Measurements from ENCODE around the gene CDH4. TPM values are rescaled to one million over a fixed set of nuclear protein-coding genes. Genes with fewer than 3 reads are reported as not detected.
"Not testable (repeated sequence)": the region's sequence is repeated elsewhere in the genome, so short reads cannot be mapped to it uniquely, and the experiment has no call there.

The CDH4 gene
- total and polyA plus RNA-seq, 4 donors: 0.06 to 0.10 TPM; not detected in 2

- no peaks in the 10 kb centered on the region for H3K27me3 ChIP-seq (ENCODE audit: control insufficient read depth in 1 of 2, insufficient read depth in 2 of 2, low read length in 1 of 2)
- WGBS, 2 donors: 78 to 82% methylated on average over 11 of the region's 11 CpGs
- no peak overlapping the region for H3K4me3 ChIP-seq (ENCODE audit: low read length in 2 of 2)
- ATAC-seq (ENCODE audit: low FRiP score) (no peak), DNase-seq (no peak)
- peaks cover 2% of the 10 kb centered on the region for H3K9me3 ChIP-seq (ENCODE audit: control insufficient read depth, low read length)
- peaks cover 0 to 2% of the 10 kb centered on the region in 2 donors for H3K36me3 ChIP-seq (ENCODE audit: control insufficient read depth in 1 of 2, insufficient read depth in 2 of 2, low read length in 1 of 2)
- no peaks in the 10 kb centered on the region for H3K4me1 ChIP-seq (ENCODE audit: control insufficient read depth in 1 of 2, insufficient read depth in 2 of 2, low read length in 2 of 2)
- no peak overlapping the region for H3K27ac ChIP-seq (ENCODE audit: low read depth in 1 of 2, low read length in 2 of 2)
- intact Hi-C loops (cut with DNase I): no loop called here
These were observed 716.9 kb downstream of the CDH4 start for GRCh38 chr20:61968932-61969331.

- Histone ChIP-seq H3K27me3 (ENCODE audit: control insufficient read depth in 1 of 2, insufficient read depth in 2 of 2, low read length in 1 of 2) (no peaks in the 10 kb centered on the region), H3K4me1 (ENCODE audit: control insufficient read depth in 1 of 2, insufficient read depth in 2 of 2, low read length in 2 of 2) (no peaks in the 10 kb centered on the region), H3K9me3 (ENCODE audit: control insufficient read depth, low read length) (peaks cover 2% of the 10 kb centered on the region), H3K27ac (ENCODE audit: low read depth in 1 of 2, low read length in 2 of 2) (no peak overlapping the region), H3K36me3 (ENCODE audit: control insufficient read depth in 1 of 2, insufficient read depth in 2 of 2, low read length in 1 of 2) (peaks cover 0 to 2% of the 10 kb centered on the region in 2 donors), H3K4me3 (ENCODE audit: low read length in 2 of 2) (no peak overlapping the region)
- DNase-seq (no peak), ATAC-seq (ENCODE audit: low FRiP score) (no peak)
- WGBS, 2 donors: 94 to 95% methylated on average over 27 of the region's 27 CpGs
- intact Hi-C loops (cut with DNase I): no loop called here
These were observed 717.7 kb downstream of the CDH4 start for GRCh38 chr20:61969806-61970205.

- intact Hi-C loops (cut with DNase I): no loop called here
- H3K4me1 ChIP-seq (ENCODE audit: control insufficient read depth in 1 of 2, insufficient read depth in 2 of 2, low read length in 2 of 2): no peaks in the 10 kb centered on the region
- no peak overlapping the region for H3K27ac ChIP-seq (ENCODE audit: low read depth in 1 of 2, low read length in 2 of 2)
- DNase-seq: no peak
- ATAC-seq (ENCODE audit: low FRiP score): no peak
- H3K9me3 ChIP-seq (ENCODE audit: control insufficient read depth, low read length): peaks cover 2% of the 10 kb centered on the region
- WGBS, 2 donors: 96 to 97% methylated on average over 13 to 14 of the region's 14 CpGs
- H3K36me3 ChIP-seq (ENCODE audit: control insufficient read depth in 1 of 2, insufficient read depth in 2 of 2, low read length in 1 of 2): peaks cover 0 to 2% of the 10 kb centered on the region in 2 donors
- H3K27me3 ChIP-seq (ENCODE audit: control insufficient read depth in 1 of 2, insufficient read depth in 2 of 2, low read length in 1 of 2): no peaks in the 10 kb centered on the region
- H3K4me3 ChIP-seq (ENCODE audit: low read length in 2 of 2): no peak overlapping the region
These were observed 718.3 kb downstream of the CDH4 start for GRCh38 chr20:61970357-61970756.

- H3K27me3 ChIP-seq (ENCODE audit: control insufficient read depth in 1 of 2, insufficient read depth in 2 of 2, low read length in 1 of 2); intact Hi-C loops (cut with DNase I); H3K4me1 ChIP-seq (ENCODE audit: control insufficient read depth in 1 of 2, insufficient read depth in 2 of 2, low read length in 2 of 2); ATAC-seq (ENCODE audit: low FRiP score); H3K36me3 ChIP-seq (ENCODE audit: control insufficient read depth in 1 of 2, insufficient read depth in 2 of 2, low read length in 1 of 2); H3K9me3 ChIP-seq (ENCODE audit: control insufficient read depth, low read length); H3K4me3 ChIP-seq (ENCODE audit: low read length in 2 of 2); H3K27ac ChIP-seq (ENCODE audit: low read depth in 1 of 2, low read length in 2 of 2): not testable (repeated sequence)
- 97 to 98% methylated on average over 11 to 13 of the region's 13 CpGs for WGBS, 2 donors
- peak in 1 of 2 donors; percentile 31 for DNase-seq
These were observed 719.5 kb downstream of the CDH4 start for GRCh38 chr20:61971595-61971994.

- intact Hi-C loops (cut with DNase I): no loop called here
- Histone ChIP-seq H3K27me3 (ENCODE audit: control insufficient read depth in 1 of 2, insufficient read depth in 2 of 2, low read length in 1 of 2) (no peaks in the 10 kb centered on the region), H3K4me1 (ENCODE audit: control insufficient read depth in 1 of 2, insufficient read depth in 2 of 2, low read length in 2 of 2) (no peaks in the 10 kb centered on the region), H3K9me3 (ENCODE audit: control insufficient read depth, low read length) (peaks cover 2% of the 10 kb centered on the region), H3K36me3 (ENCODE audit: control insufficient read depth in 1 of 2, insufficient read depth in 2 of 2, low read length in 1 of 2) (peaks cover 0 to 2% of the 10 kb centered on the region in 2 donors), H3K27ac (ENCODE audit: low read depth in 1 of 2, low read length in 2 of 2) (no peak overlapping the region), H3K4me3 (ENCODE audit: low read length in 2 of 2) (no peak overlapping the region)
- 91 to 93% methylated on average over 27 of the region's 27 CpGs for WGBS, 2 donors
- ATAC-seq (ENCODE audit: low FRiP score) (no peak), DNase-seq (no peak)
These were observed 720.8 kb downstream of the CDH4 start for GRCh38 chr20:61972636-61973508.

- Histone ChIP-seq H3K9me3 (ENCODE audit: control insufficient read depth, low read length) (peaks cover 2% of the 10 kb centered on the region), H3K27me3 (ENCODE audit: control insufficient read depth in 1 of 2, insufficient read depth in 2 of 2, low read length in 1 of 2) (no peaks in the 10 kb centered on the region), H3K36me3 (ENCODE audit: control insufficient read depth in 1 of 2, insufficient read depth in 2 of 2, low read length in 1 of 2) (peaks cover 0 to 2% of the 10 kb centered on the region in 2 donors), H3K4me1 (ENCODE audit: control insufficient read depth in 1 of 2, insufficient read depth in 2 of 2, low read length in 2 of 2) (no peaks in the 10 kb centered on the region), H3K4me3 (ENCODE audit: low read length in 2 of 2) (no peak overlapping the region), H3K27ac (ENCODE audit: low read depth in 1 of 2, low read length in 2 of 2) (no peak overlapping the region)
- ATAC-seq (ENCODE audit: low FRiP score): no peak
- intact Hi-C loops (cut with DNase I): no loop called here
- WGBS, 2 donors: 94% methylated on average over 25 of the region's 25 CpGs
- DNase-seq: no peak
These were observed 721.7 kb downstream of the CDH4 start for GRCh38 chr20:61973515-61974356.

GRCh38 chr20:61974357-61974665, 722.2 kb downstream of the CDH4 start:
- Histone ChIP-seq H3K27me3 (ENCODE audit: control insufficient read depth in 1 of 2, insufficient read depth in 2 of 2, low read length in 1 of 2) (no peaks in the 10 kb centered on the region), H3K4me3 (ENCODE audit: low read length in 2 of 2) (no peak overlapping the region), H3K4me1 (ENCODE audit: control insufficient read depth in 1 of 2, insufficient read depth in 2 of 2, low read length in 2 of 2) (no peaks in the 10 kb centered on the region), H3K9me3 (ENCODE audit: control insufficient read depth, low read length) (peaks cover 2% of the 10 kb centered on the region), H3K36me3 (ENCODE audit: control insufficient read depth in 1 of 2, insufficient read depth in 2 of 2, low read length in 1 of 2) (peaks cover 0 to 2% of the 10 kb centered on the region in 2 donors), H3K27ac (ENCODE audit: low read depth in 1 of 2, low read length in 2 of 2) (no peak overlapping the region)
- 90 to 93% methylated on average over 14 of the region's 14 CpGs for WGBS, 2 donors
- ATAC-seq (ENCODE audit: low FRiP score) (no peak), DNase-seq (no peak)
- intact Hi-C loops (cut with DNase I): no loop called here

- H3K4me1 ChIP-seq (ENCODE audit: control insufficient read depth in 1 of 2, insufficient read depth in 2 of 2, low read length in 2 of 2): no peaks in the 10 kb centered on the region
- no peak overlapping the region for H3K4me3 ChIP-seq (ENCODE audit: low read length in 2 of 2)
- H3K36me3 ChIP-seq (ENCODE audit: control insufficient read depth in 1 of 2, insufficient read depth in 2 of 2, low read length in 1 of 2): peaks cover 0 to 2% of the 10 kb centered on the region in 2 donors
- intact Hi-C loops (cut with DNase I): no loop called here
- 69 to 75% methylated on average over 11 of the region's 11 CpGs for WGBS, 2 donors
- no peaks in the 10 kb centered on the region for H3K27me3 ChIP-seq (ENCODE audit: control insufficient read depth in 1 of 2, insufficient read depth in 2 of 2, low read length in 1 of 2)
- DNase-seq (no peak), ATAC-seq (ENCODE audit: low FRiP score) (no peak)
- H3K27ac ChIP-seq (ENCODE audit: low read depth in 1 of 2, low read length in 2 of 2): no peak overlapping the region
- peaks cover 2% of the 10 kb centered on the region for H3K9me3 ChIP-seq (ENCODE audit: control insufficient read depth, low read length)
These were observed 723.5 kb downstream of the CDH4 start for GRCh38 chr20:61975407-61976129.
